Endothelial cell of umbilical vein (primary cell): ENCODE data around the gene CDC5L. TPM values are rescaled to one million over a fixed set of nuclear protein-coding genes. Genes with fewer than 3 reads are reported as not detected.

Source experiments
- BruUV-seq: library from RNA; stranded (reverse); fragments of 400-500 nt; replicated peaks from 2 replicates; lab custom pipeline; 2021; lab: Mats Ljungman, UMichigan
- CTCF ChIA-PET: fragments of 300-600, 350-600 bp; sonication (Branson Sonifier 250); formaldehyde crosslinking; loops from one replicate; lab custom pipeline; 2021; ENCODE audit warnings: antibody characterized with exemption, inconsistent platforms; lab: Charles Lee
- POLR2A ChIA-PET: fragments of 300-600, 350-600 bp; sonication (Branson Sonifier 250); formaldehyde crosslinking; loops from one replicate; lab custom pipeline; 2021; ENCODE audit warnings: antibody characterized with exemption, inconsistent platforms; lab: Charles Lee
- DNase-seq: peaks from one replicate; pipeline ENCODE4 v3.0.0-alpha.2; 2011; ENCODE audit warnings: low read depth, low spot score
- FAIRE-seq: peaks from 2 replicates; lab custom pipeline; 2011; peaks lifted over from hg19 to GRCh38; lab: Jason Lieb, UNC
- H2AFZ ChIP-seq: 2 replicates; pipeline ENCODE4 v1.6.0; 2012; ENCODE audit warnings: low read depth, low read length, control low read depth, inconsistent platforms
- H3K27ac ChIP-seq: 2 replicates; pipeline ENCODE4 v1.5.1; 2011; ENCODE audit warnings: low read depth, mild to moderate bottlenecking, control low read depth, low read length, moderate library complexity; ENCODE audit not compliant: insufficient read depth
- H3K27me3 ChIP-seq, 2 experiments: 2 replicates each; pipeline versions ENCODE4 v1.6.0 to v1.6.1; 2011; ENCODE audit warnings: low read length in 2 of 2, mixed read lengths in 1 of 2; ENCODE audit not compliant: control insufficient read depth in 2 of 2, insufficient read depth in 2 of 2
- H3K36me3 ChIP-seq, 2 experiments: 2 replicates in 1 of 2; 3 replicates in 1 of 2; pipeline ENCODE4 v1.5.1; 2011; ENCODE audit warnings: low read length in 2 of 2, mild to moderate bottlenecking in 1 of 2, moderate library complexity in 1 of 2; ENCODE audit not compliant: control insufficient read depth in 2 of 2, insufficient read depth in 2 of 2; ENCODE audit errors: extremely low read depth in 1 of 2
- H3K4me1 ChIP-seq: 3 replicates; pipeline ENCODE4 v1.5.1; 2011; ENCODE audit warnings: mild to moderate bottlenecking, low read length; ENCODE audit not compliant: control insufficient read depth, insufficient read depth; ENCODE audit errors: extremely low read depth
- H3K4me2 ChIP-seq: 2 replicates; pipeline ENCODE4 v1.6.1; 2011; ENCODE audit warnings: low read length, control low read depth, mixed read lengths; ENCODE audit not compliant: insufficient read depth
- H3K4me3 ChIP-seq, 3 experiments: fragments of 200-600 bp in 1 of 3; sonication (generic), shearing (Covaris generic) in 1 of 3; replicated peaks in 1 of 3; 2 replicates each; pipeline ENCODE4 v1.5.1; 2011 to 2016; ENCODE audit warnings: control low read depth in 3 of 3, low read length in 3 of 3, mild to moderate bottlenecking in 2 of 3, inconsistent platforms in 1 of 3, low read depth in 1 of 3, moderate library complexity in 1 of 3; ENCODE audit not compliant: insufficient read depth in 1 of 3
- H3K79me2 ChIP-seq: 2 replicates; pipeline ENCODE4 v1.6.0; 2012; ENCODE audit warnings: low read length, inconsistent platforms; ENCODE audit not compliant: control insufficient read depth, insufficient read depth
- H3K9ac ChIP-seq: replicated peaks from 2 replicates; pipeline ENCODE3; 2011; ENCODE audit warnings: low read length, control low read depth; ENCODE audit not compliant: insufficient read depth; ENCODE audit errors: extremely low read depth
- H3K9me1 ChIP-seq: replicated peaks from 3 replicates; pipeline ENCODE4 v1.6.0; 2011; ENCODE audit warnings: mild to moderate bottlenecking, low read length; ENCODE audit not compliant: control insufficient read depth, insufficient read depth; ENCODE audit errors: extremely low read depth
- H3K9me3 ChIP-seq: replicated peaks from 2 replicates; pipeline ENCODE4 v1.5.1; 2012; ENCODE audit warnings: low read length, inconsistent platforms; ENCODE audit not compliant: control insufficient read depth, insufficient read depth
- H4K20me1 ChIP-seq: replicated peaks from 2 replicates; pipeline ENCODE3; 2011; ENCODE audit warnings: mild to moderate bottlenecking, low read length; ENCODE audit not compliant: control insufficient read depth, insufficient read depth; ENCODE audit errors: extremely low read depth
- CTCF ChIP-seq, 2 donors: IDR thresholded peaks; 1 replicate in 1 of 2; 2 replicates in 1 of 2; pipeline ENCODE4 v1.5.1; 2011; ENCODE audit warnings: low read length in 2 of 2, mild to moderate bottlenecking in 2 of 2, moderate library complexity in 2 of 2, control low read depth in 1 of 2, inconsistent platforms in 1 of 2, low read depth in 1 of 2; ENCODE audit not compliant: insufficient read depth in 1 of 2; ENCODE audit errors: extremely low read depth in 1 of 2
- EZH2 ChIP-seq: IDR thresholded peaks from 2 replicates; pipeline ENCODE4 v1.6.1; 2012; ENCODE audit warnings: borderline replicate concordance, low read depth, mild to moderate bottlenecking, moderate library complexity, low read length, inconsistent platforms; ENCODE audit not compliant: severe bottlenecking
- FOS ChIP-seq: IDR thresholded peaks from 2 replicates; pipeline ENCODE4 v1.6.1; 2011; ENCODE audit warnings: mild to moderate bottlenecking, low read length, moderate library complexity, borderline replicate concordance; ENCODE audit not compliant: insufficient read depth
- GATA2 ChIP-seq: IDR thresholded peaks from 2 replicates; pipeline ENCODE4 v1.7.0; 2011; ENCODE audit warnings: low read depth, mild to moderate bottlenecking, moderate library complexity, mixed read lengths, low read length; ENCODE audit not compliant: insufficient read length, insufficient read depth
- JUN ChIP-seq: IDR thresholded peaks from 2 replicates; pipeline ENCODE4 v1.6.1; 2011; ENCODE audit warnings: borderline replicate concordance, low read depth; ENCODE audit not compliant: insufficient read length, insufficient read depth
- MYC ChIP-seq: IDR thresholded peaks from one replicate; pipeline ENCODE4 v1.6.1; 2011; ENCODE audit warnings: mild to moderate bottlenecking, low read depth, low read length
- POLR2A ChIP-seq: IDR thresholded peaks from 2 replicates; pipeline ENCODE4 v1.6.1; 2012; ENCODE audit warnings: low read depth, mild to moderate bottlenecking, control low read depth, low read length
- POLR2AphosphoS5 ChIP-seq: IDR thresholded peaks from 2 replicates; pipeline ENCODE4 v1.6.1; 2012; ENCODE audit warnings: low read depth, mild to moderate bottlenecking, control low read depth, low read length, moderate library complexity; ENCODE audit not compliant: insufficient read depth
- dilution Hi-C: fragments of 300-500 bp; cut with MboI; formaldehyde crosslinking; loops from one replicate; pipeline ENCODE4 v1.15.0; 2019; ENCODE audit warnings: low sequenced_read_pairs; ENCODE audit not compliant: extremely low pct_ligation_motif_present
- intact Hi-C: fragments of 100-400 bp; cut with micrococcal nuclease; formaldehyde crosslinking; loops from one replicate; pipeline ENCODE4 v1.10.0; 2022
- polyA plus RNA-seq, 4 experiments: library from polyadenylated mRNA; depleted of rRNA in 3 of 4; stranded (reverse) in 3 of 4; unstranded in 1 of 4; fragments of >200 nt; gene quantifications; 2 replicates each; pipeline versions ENCODE4 v1.2.1 to v1.2.3, GENCODE V29; 2011 to 2012; ENCODE audit warnings: missing spikeins in 1 of 4
- total RNA-seq: library from RNA; stranded (reverse); gene quantifications from 2 replicates; pipeline ENCODE4 v1.2.3, GENCODE V29; 2021

The CDC5L gene
- total and polyA plus RNA-seq, 2 donors (not counting 3 experiments of a cell fraction or from before 2014, with no cell fraction given): 6.9 to 24.6 TPM

- Histone ChIP-seq H3K9ac (no peak overlapping the region), H3K27ac (no peak overlapping the region), H4K20me1 (no peaks in the 10 kb centered on the region), H3K79me2 (peaks cover 25% of the 10 kb centered on the region), H3K9me3 (no peaks in the 10 kb centered on the region), H3K9me1 (no peaks in the 10 kb centered on the region), H3K4me3 (no peak overlapping the region), H3K36me3 (peaks cover 8 to 30% of the 10 kb centered on the region in 2 experiments), H3K27me3 (no peaks in the 10 kb centered on the region), H3K4me2 (no peak overlapping the region), H3K4me1 (peaks cover 3% of the 10 kb centered on the region), H2AFZ (no peak overlapping the region)
- dilution Hi-C loops (no loop called here), intact Hi-C loops (no loop called here)
- FAIRE-seq: no peak
- CTCF ChIA-PET: no interaction called here
- no TSS peak for BruUV-seq
- no peak for TF ChIP-seq FOS
- TF ChIP-seq GATA2: no peak
- no peak for TF ChIP-seq POLR2AphosphoS5
- no peak for TF ChIP-seq EZH2
- TF ChIP-seq CTCF (IDR thresholded peaks at IDR 0.05; ENCODE audit: extremely low read depth in 1 of 2, insufficient read depth in 1 of 2, low read depth in 1 of 2, low read length in 2 of 2): no peak
- TF ChIP-seq JUN: no peak
- no peak for TF ChIP-seq MYC
- no peak for TF ChIP-seq POLR2A
- POLR2A ChIA-PET: no interaction called here
- DNase-seq: no peak
Observed at GRCh38 chr6:44409207-44409794, 21.8 kb downstream of the CDC5L start.
